Right lobe of liver (tissue), 6 donors: ENCODE measurements around the gene TFCP2L1. TPM values are rescaled to one million over a fixed set of nuclear protein-coding genes. Genes with fewer than 3 reads are reported as not detected.

Source experiments
- ATAC-seq, 4 donors: fragments of 200-7000 bp; cut with Tn5 transposase; one replicate each; pipeline ENCODE4 v1.9.1; 2020; ENCODE audit warnings: mild to moderate bottlenecking in 4 of 4, moderate library complexity in 4 of 4
- DNase-seq, 3 donors: peaks; one replicate each; pipeline ENCODE4 v3.0.0-alpha.2; 2020
- H3K27ac ChIP-seq, 3 donors: fragments of 200-600 bp; one replicate each; pipeline ENCODE4 v1.8.0; 2022
- H3K27me3 ChIP-seq, 2 donors: fragments of 200-600 bp; one replicate each; pipeline ENCODE4 v1.8.0; 2022
- H3K36me3 ChIP-seq, 4 donors: fragments of 200-600 bp; sonication (generic) in 1 of 4; one replicate each; pipeline versions ENCODE4 v1.5.1 to v1.8.0; 2017 to 2022; ENCODE audit warnings: control low read depth in 1 of 4
- H3K4me1 ChIP-seq, 4 donors: fragments of 200-600 bp; sonication (generic) in 1 of 4; one replicate each; pipeline versions ENCODE4 v1.5.1 to v1.8.0; 2017 to 2022; ENCODE audit warnings: control low read depth in 1 of 4
- H3K4me3 ChIP-seq, 3 donors: fragments of 200-600 bp; one replicate each; pipeline ENCODE4 v1.8.0; 2022
- H3K9me3 ChIP-seq, 4 donors: fragments of 200-600 bp; sonication (generic) in 1 of 4; one replicate each; pipeline versions ENCODE4 v1.5.1 to v1.8.0; 2017 to 2022; ENCODE audit warnings: control low read depth in 1 of 4
- POLR2A ChIP-seq: fragments of 450-650 bp; IDR thresholded peaks from one replicate; pipeline ENCODE4 v1.6.1; 2017; ENCODE audit warnings: antibody characterized with exemption, mild to moderate bottlenecking
- WGBS: methylation state at CpG from one replicate; pipeline ENCODE4 v1.1.6; 2018; ENCODE audit warnings: low coverage, low lambda C conversion rate; ENCODE audit not compliant: insufficient coverage; ENCODE audit errors: missing lambda C conversion rate; 5-methylcytosine and 5-hydroxymethylcytosine counted together
- intact Hi-C, 2 donors: fragments of 100-400 bp; cut with DNase I; formaldehyde crosslinking; loops; one replicate each; pipeline versions ENCODE4 v1.11.2 to v1.14.1; 2022
- total RNA-seq, 6 experiments: library from RNA; depleted of rRNA in 2 of 6; stranded (reverse); fragments of >200 nt in 2 of 6; fragmentation: NEBNext Ultra II Directional in 3 of 6; extraction: Animal tissue kit (Norgen Biotek cat#: 25700) in 3 of 6; gene quantifications; one replicate each; pipeline versions ENCODE4 v1.1.0 to v1.2.4, GENCODE V29; 2016 to 2023
- TF ChIP-seq, protein P1 (sequence below), 4 donors: fragments of 200-600 bp in 3 of 4; fragments of 450-650 bp in 1 of 4; IDR thresholded peaks; one replicate each; pipeline versions ENCODE4 v1.5.1 to v1.8.0; 2016 to 2022; ENCODE audit warnings: antibody characterized with exemption in 4 of 4, mild to moderate bottlenecking in 2 of 4
- donor health status: DM: no; HTN: yes; CAD: no.
- donor health status: DM: no; HTN: no; CAD: no.
- donor health status: DM: no; HTN: no; CAD: no.
- donor health status: DM: no; HTN: yes; CAD: no.
- donor health status: DM: no; HTN: yes; CAD: no.

The TFCP2L1 gene
- total RNA-seq, 6 experiments from 2014 or later, result 0.26 to 1.7 (median 0.34) TPM

DNA sequence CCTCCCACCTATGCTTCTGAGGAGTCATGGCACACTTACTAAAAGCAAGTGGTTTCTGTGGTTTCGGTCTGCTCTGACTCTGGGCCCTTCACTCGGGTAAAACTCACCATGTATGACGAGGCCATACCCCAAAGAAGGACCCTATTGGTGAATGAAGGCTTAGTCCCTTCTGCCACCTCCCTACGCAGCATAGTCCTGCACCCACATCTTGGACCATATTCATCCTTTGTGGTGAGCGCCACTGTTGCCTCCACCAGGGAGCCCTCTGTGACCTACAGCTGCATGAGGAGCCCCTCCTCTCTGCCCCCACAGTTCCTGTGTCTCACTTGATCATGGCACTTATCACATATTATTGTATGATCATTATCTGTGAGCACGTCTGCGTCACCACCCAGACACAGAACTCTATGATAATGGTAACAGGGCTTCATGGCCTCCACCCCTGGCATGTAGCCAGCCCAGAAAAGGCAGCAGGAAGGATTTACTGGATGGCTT, 113.3 kb downstream of the TFCP2L1 start:
- Histone ChIP-seq H3K4me1 (no peaks in the 10 kb centered on the region), H3K27ac (no peak overlapping the region), H3K36me3 (no peaks in the 10 kb centered on the region), H3K27me3 (no peaks in the 10 kb centered on the region), H3K4me3 (no peak overlapping the region), H3K9me3 (no peaks in the 10 kb centered on the region)
- WGBS, result 56% methylated on average over 4 of the region's 7 CpGs
- intact Hi-C loops, result no loop called here
- TF ChIP-seq, protein P1, sequence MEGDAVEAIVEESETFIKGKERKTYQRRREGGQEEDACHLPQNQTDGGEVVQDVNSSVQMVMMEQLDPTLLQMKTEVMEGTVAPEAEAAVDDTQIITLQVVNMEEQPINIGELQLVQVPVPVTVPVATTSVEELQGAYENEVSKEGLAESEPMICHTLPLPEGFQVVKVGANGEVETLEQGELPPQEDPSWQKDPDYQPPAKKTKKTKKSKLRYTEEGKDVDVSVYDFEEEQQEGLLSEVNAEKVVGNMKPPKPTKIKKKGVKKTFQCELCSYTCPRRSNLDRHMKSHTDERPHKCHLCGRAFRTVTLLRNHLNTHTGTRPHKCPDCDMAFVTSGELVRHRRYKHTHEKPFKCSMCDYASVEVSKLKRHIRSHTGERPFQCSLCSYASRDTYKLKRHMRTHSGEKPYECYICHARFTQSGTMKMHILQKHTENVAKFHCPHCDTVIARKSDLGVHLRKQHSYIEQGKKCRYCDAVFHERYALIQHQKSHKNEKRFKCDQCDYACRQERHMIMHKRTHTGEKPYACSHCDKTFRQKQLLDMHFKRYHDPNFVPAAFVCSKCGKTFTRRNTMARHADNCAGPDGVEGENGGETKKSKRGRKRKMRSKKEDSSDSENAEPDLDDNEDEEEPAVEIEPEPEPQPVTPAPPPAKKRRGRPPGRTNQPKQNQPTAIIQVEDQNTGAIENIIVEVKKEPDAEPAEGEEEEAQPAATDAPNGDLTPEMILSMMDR (IDR thresholded peaks at IDR 0.05), result no peak
- no peak for TF ChIP-seq POLR2A
- no peak for DNase-seq
- ATAC-seq, result no peak

DNA sequence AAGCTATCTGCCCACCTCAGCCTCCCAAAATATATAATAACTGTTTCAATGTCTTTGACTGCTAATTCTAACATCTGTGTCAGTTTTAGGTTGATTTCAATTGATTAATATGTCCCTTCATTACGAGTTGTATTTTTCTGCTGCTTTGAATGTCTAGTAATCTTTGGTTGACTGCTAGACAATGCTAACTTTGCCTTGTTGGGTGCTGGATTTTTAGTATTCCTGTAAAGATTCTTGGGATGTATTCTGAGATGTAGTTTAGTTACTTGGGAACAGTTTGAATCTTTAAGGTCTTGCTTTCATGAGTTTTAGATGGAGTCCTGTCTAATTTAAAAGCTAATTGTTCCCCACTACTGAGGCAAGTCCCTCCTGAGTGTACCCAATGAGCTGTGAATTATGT, 114.4 kb downstream of the TFCP2L1 start:
- DNase-seq (no peak), ATAC-seq (no peak)
- Histone ChIP-seq H3K27me3 (no peaks in the 10 kb centered on the region), H3K4me1 (no peaks in the 10 kb centered on the region), H3K9me3 (no peaks in the 10 kb centered on the region), H3K27ac (no peak overlapping the region), H3K4me3 (no peak overlapping the region), H3K36me3 (no peaks in the 10 kb centered on the region)
- intact Hi-C loops, result no loop called here
- no peak for TF ChIP-seq POLR2A
- TF ChIP-seq, protein P1 (IDR thresholded peaks at IDR 0.05), result no peak
- 50% methylated on average over 1 of the region's 1 CpG for WGBS

DNA sequence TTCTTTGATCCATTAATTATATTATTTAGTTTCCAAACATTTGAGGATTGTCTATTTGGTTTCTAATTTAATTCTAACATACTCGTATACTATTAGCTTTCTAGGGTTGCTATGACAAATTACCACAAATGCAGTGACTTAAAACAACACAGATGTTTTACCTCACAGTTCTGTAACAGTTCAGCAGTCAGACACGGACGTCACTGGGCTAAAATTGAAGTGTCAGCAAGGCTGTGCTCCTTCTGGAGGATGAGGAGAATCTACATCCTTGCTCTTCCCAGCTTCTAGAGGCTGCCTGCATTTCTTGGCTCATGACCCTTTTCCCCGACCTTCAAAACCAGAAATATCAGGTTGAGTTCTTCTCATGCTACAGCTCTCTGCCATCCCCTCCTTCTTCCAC, 117.6 kb downstream of the TFCP2L1 start:
- H3K27me3 ChIP-seq, result no peaks in the 10 kb centered on the region
- H3K4me3 ChIP-seq, result no peak overlapping the region
- H3K4me1 ChIP-seq, result no peaks in the 10 kb centered on the region
- ATAC-seq, result no peak
- intact Hi-C loops, result no loop called here
- H3K9me3 ChIP-seq, result no peaks in the 10 kb centered on the region
- 34% methylated on average over 4 of the region's 4 CpGs for WGBS
- H3K27ac ChIP-seq, result no peak overlapping the region
- no peak for DNase-seq
- TF ChIP-seq, protein P1 (IDR thresholded peaks at IDR 0.05), result no peak
- TF ChIP-seq POLR2A, result no peak
- no peaks in the 10 kb centered on the region for H3K36me3 ChIP-seq

Other genes starting within 250 kb of the TFCP2L1 start
- not detected for gene RNU4ATAC, start 245.7 kb upstream of the TFCP2L1 start, total RNA-seq